DOHH2 (cell line): ENCODE measurements around the gene MEGF11.

Experiments
- H3F3A ChIP-seq: fragments of 200-600 bp; sonication (generic), shearing (Covaris generic); 2 replicates; pipeline ENCODE4 v1.6.0; 2016; ENCODE audit warnings: antibody characterized with exemption, mild to moderate bottlenecking; ENCODE audit not compliant: control insufficient read depth, insufficient read depth
- H3K27ac ChIP-seq: fragments of 200-600 bp; sonication (generic); 2 replicates; pipeline ENCODE4 v1.5.1; 2014; ENCODE audit warnings: low read depth, mild to moderate bottlenecking, low read length, moderate library complexity
- H3K27me3 ChIP-seq: fragments of 200-600 bp; sonication (generic); 2 replicates; pipeline ENCODE4 v1.6.1; 2014; ENCODE audit warnings: mild to moderate bottlenecking, low read length, mixed read lengths; ENCODE audit not compliant: control insufficient read depth
- H3K36me3 ChIP-seq: fragments of 200-600 bp; sonication (generic); 2 replicates; pipeline ENCODE4 v1.6.1; 2014; ENCODE audit warnings: mild to moderate bottlenecking, low read length, moderate library complexity, mixed read lengths; ENCODE audit not compliant: control insufficient read depth
- H3K4me1 ChIP-seq: fragments of 200-600 bp; sonication (generic); 2 replicates; pipeline ENCODE4 v1.6.1; 2014; ENCODE audit warnings: mild to moderate bottlenecking, low read length, mixed read lengths; ENCODE audit not compliant: control insufficient read depth
- H3K4me2 ChIP-seq: fragments of 200-600 bp; sonication (generic); 2 replicates; pipeline ENCODE4 v1.6.0; 2014; ENCODE audit warnings: mild to moderate bottlenecking, low read length, moderate library complexity
- H3K4me3 ChIP-seq: fragments of 200-600 bp; sonication (generic); 2 replicates; pipeline ENCODE4 v1.5.1; 2014; ENCODE audit warnings: mild to moderate bottlenecking, low read length, mixed read lengths
- H3K79me2 ChIP-seq: fragments of 200-600 bp; sonication (generic); 2 replicates; pipeline ENCODE4 v1.6.1; 2014; ENCODE audit warnings: mild to moderate bottlenecking, low read length, mixed read lengths; ENCODE audit not compliant: control insufficient read depth
- H3K9me2 ChIP-seq: fragments of 200-600 bp; sonication (generic); replicated peaks from 2 replicates; pipeline ENCODE4 v1.6.1; 2014; ENCODE audit warnings: mild to moderate bottlenecking, low read length, mixed read lengths; ENCODE audit not compliant: control insufficient read depth
- H3K9me3 ChIP-seq: fragments of 200-600 bp; sonication (generic); 2 replicates; pipeline ENCODE4 v1.6.1; 2014; ENCODE audit warnings: antibody characterized with exemption, low read length, mixed read lengths; ENCODE audit not compliant: control insufficient read depth, insufficient read depth
- H4K20me1 ChIP-seq: fragments of 200-600 bp; sonication (generic); 2 replicates; pipeline ENCODE4 v1.6.0; 2014; ENCODE audit warnings: low read depth, mild to moderate bottlenecking, antibody characterized with exemption, low read length, moderate library complexity; ENCODE audit not compliant: control insufficient read depth, insufficient read depth
- CTCF ChIP-seq: fragments of 200-600 bp; sonication (generic); IDR thresholded peaks from one replicate; pipeline ENCODE4 v1.5.1; 2014; ENCODE audit warnings: antibody characterized with exemption, mild to moderate bottlenecking, low read depth, low read length; ENCODE audit not compliant: poor library complexity, severe bottlenecking
- EZH2phosphoT487 ChIP-seq: fragments of 200-600 bp; sonication (generic); IDR thresholded peaks from 2 replicates; pipeline ENCODE4 v1.6.1; 2017; ENCODE audit warnings: borderline replicate concordance, mild to moderate bottlenecking, antibody characterized with exemption, low read length, moderate library complexity, mixed read lengths

Gene MEGF11

GRCh38 chr15:65918945-65919344 lies 334.6 kb downstream of the MEGF11 start:
- Histone ChIP-seq H3K36me3 (peaks cover 58% of the 10 kb centered on the region), H3K9me2 (no peaks in the 10 kb centered on the region), H3K79me2 (no peaks in the 10 kb centered on the region), H3K4me1 (peaks cover 12% of the 10 kb centered on the region), H3F3A (no peaks in the 10 kb centered on the region), H3K9me3 (no peaks in the 10 kb centered on the region), H3K27me3 (no peaks in the 10 kb centered on the region), H3K4me2 (no peak overlapping the region), H3K4me3 (no peak overlapping the region), H3K27ac (no peak overlapping the region), H4K20me1 (no peaks in the 10 kb centered on the region)
- TF ChIP-seq EZH2phosphoT487 = no peak
- TF ChIP-seq CTCF = no peak

GRCh38 chr15:65918357-65918920 lies 335.1 kb downstream of the MEGF11 start:
- H3K4me1 ChIP-seq = peaks cover 12% of the 10 kb centered on the region

GRCh38 chr15:65917936-65918335 lies 335.6 kb downstream of the MEGF11 start:
- H3K27me3 ChIP-seq = no peaks in the 10 kb centered on the region
- TF ChIP-seq CTCF (no peak), EZH2phosphoT487 (no peak)
- peaks cover 12% of the 10 kb centered on the region for H3K4me1 ChIP-seq
- H3K4me3 ChIP-seq = no peak overlapping the region
- no peaks in the 10 kb centered on the region for H3K9me3 ChIP-seq
- no peak overlapping the region for H3K4me2 ChIP-seq
- peaks cover 61% of the 10 kb centered on the region for H3K36me3 ChIP-seq
- H4K20me1 ChIP-seq = no peaks in the 10 kb centered on the region
- H3K79me2 ChIP-seq = no peaks in the 10 kb centered on the region
- H3F3A ChIP-seq = no peaks in the 10 kb centered on the region
- H3K27ac ChIP-seq = no peak overlapping the region
- H3K9me2 ChIP-seq = no peaks in the 10 kb centered on the region

More at GRCh38 chr15:65918357-65918920, 335.1 kb downstream of the MEGF11 start:
- Histone ChIP-seq H3K79me2 (no peaks in the 10 kb centered on the region), H3K4me3 (no peak overlapping the region), H3K36me3 (peaks cover 61% of the 10 kb centered on the region), H3F3A (no peaks in the 10 kb centered on the region), H3K4me2 (no peak overlapping the region), H3K27me3 (no peaks in the 10 kb centered on the region), H3K9me2 (no peaks in the 10 kb centered on the region), H3K9me3 (no peaks in the 10 kb centered on the region), H3K27ac (no peak overlapping the region), H4K20me1 (no peaks in the 10 kb centered on the region)
- no peak for TF ChIP-seq EZH2phosphoT487

GRCh38 chr15:65917407-65917756 lies 336.2 kb downstream of the MEGF11 start:
- peaks cover 12% of the 10 kb centered on the region for H3K4me1 ChIP-seq
- H3K4me3 ChIP-seq = no peak overlapping the region

More at GRCh38 chr15:65917407-65917756, 336.2 kb downstream of the MEGF11 start:
- H3K79me2 ChIP-seq = no peaks in the 10 kb centered on the region
- H3K9me2 ChIP-seq = no peaks in the 10 kb centered on the region
- no peaks in the 10 kb centered on the region for H3K27me3 ChIP-seq
- no peak for TF ChIP-seq EZH2phosphoT487
- no peak for TF ChIP-seq CTCF
- H3K9me3 ChIP-seq = no peaks in the 10 kb centered on the region
- no peaks in the 10 kb centered on the region for H3F3A ChIP-seq
- H3K4me2 ChIP-seq = no peak overlapping the region
- H4K20me1 ChIP-seq = no peaks in the 10 kb centered on the region
- no peak overlapping the region for H3K27ac ChIP-seq
- H3K36me3 ChIP-seq = peaks cover 56% of the 10 kb centered on the region
